K562 (cell line): ENCODE data around the gene CCNK. TPM values are rescaled to one million over a fixed set of nuclear protein-coding genes. Genes with fewer than 3 reads are reported as not detected.

Source experiments
- ATAC-seq: fragments of 200-7000 bp; cut with Tn5 transposase; 3 replicates; pipeline ENCODE4 v1.9.1; 2020; ENCODE audit warnings: moderate library complexity
- BruUV-seq: library from RNA; stranded (reverse); fragments of 400-500 nt; replicated peaks from 2 replicates; lab custom pipeline; 2021; lab: Mats Ljungman, UMichigan
- CTCF ChIA-PET: fragments of 300-600 bp; formaldehyde crosslinking; extraction: SDS; loops from one replicate; lab custom pipeline; 2021; ENCODE audit warnings: low intra/inter-chr PET ratio; lab: Yijun Ruan, JAX
- POLR2A ChIA-PET: fragments of 300-600, 350-650 bp; sonication (Branson Sonifier 250); formaldehyde crosslinking; extraction: SDS; loops from one replicate; lab custom pipeline; 2021; ENCODE audit warnings: antibody characterized with exemption, inconsistent platforms; lab: Yijun Ruan, JAX
- DNase-seq, 4 experiments: peaks; one replicate each; pipeline versions ENCODE4 v3.0.0 to v3.0.0-alpha.2; 2011 to 2018; ENCODE audit warnings: low spot score in 3 of 4, mixed read lengths in 3 of 4; ENCODE audit errors: extremely low read depth in 1 of 4
- FAIRE-seq: peaks from 2 replicates; lab custom pipeline; 2011; peaks lifted over from hg19 to GRCh38; lab: Jason Lieb, UNC
- H2AFZ ChIP-seq: 2 replicates; pipeline ENCODE4 v1.6.0; 2011; ENCODE audit warnings: low read depth, low read length, control low read depth, inconsistent platforms
- H3K27ac ChIP-seq: fragments of 200-600 bp; 3 replicates; pipeline ENCODE4 v1.8.0; 2011; ENCODE audit warnings: low read depth, mild to moderate bottlenecking, control low read depth, inconsistent platforms, low read length, moderate library complexity, mixed read lengths; ENCODE audit errors: extremely low read depth
- H3K27me3 ChIP-seq, 2 experiments: fragments of 300-600 bp in 1 of 2; 2 replicates in 1 of 2; 3 replicates in 1 of 2; pipeline versions ENCODE4 v1.6.0 to v1.8.0; 2011; ENCODE audit warnings: inconsistent platforms in 2 of 2, low read length in 2 of 2, mild to moderate bottlenecking in 1 of 2, mixed read lengths in 1 of 2, moderate library complexity in 1 of 2; ENCODE audit not compliant: control insufficient read depth in 2 of 2, insufficient read depth in 2 of 2
- H3K36me3 ChIP-seq: fragments of 300-600 bp; 3 replicates; pipeline ENCODE4 v1.8.0; 2011; ENCODE audit warnings: mild to moderate bottlenecking, low read length, inconsistent platforms; ENCODE audit not compliant: control insufficient read depth, insufficient read depth
- H3K4me1 ChIP-seq, 2 experiments: fragments of 200-600 bp in 1 of 2; replicated peaks in 1 of 2; 2 replicates in 1 of 2; 3 replicates in 1 of 2; pipeline versions ENCODE4 v1.5.1 to v1.8.0; 2011; ENCODE audit warnings: inconsistent platforms in 2 of 2, low read length in 2 of 2, mild to moderate bottlenecking in 1 of 2, mixed read lengths in 1 of 2, moderate library complexity in 1 of 2; ENCODE audit not compliant: control insufficient read depth in 2 of 2, insufficient read depth in 2 of 2
- H3K4me2 ChIP-seq: 2 replicates; pipeline ENCODE4 v1.6.1; 2011; ENCODE audit warnings: low read length, control low read depth, inconsistent platforms, mixed read lengths; ENCODE audit not compliant: insufficient read depth
- H3K4me3 ChIP-seq: fragments of 200-600 bp; sonication (generic), shearing (Covaris generic); 2 replicates; pipeline ENCODE4 v1.5.1; 2016; ENCODE audit warnings: control low read depth, inconsistent platforms
- H3K79me2 ChIP-seq: fragments of 200-600 bp; 3 replicates; pipeline ENCODE4 v1.8.0; 2011; ENCODE audit warnings: low read length, inconsistent platforms; ENCODE audit not compliant: control insufficient read depth, insufficient read depth
- H3K9ac ChIP-seq, 2 experiments: 2 replicates each; pipeline versions ENCODE4 v1.6.0 to v1.6.1; 2011; ENCODE audit warnings: low read depth in 2 of 2, low read length in 2 of 2, control low read depth in 1 of 2, inconsistent platforms in 1 of 2, mild to moderate bottlenecking in 1 of 2, mixed read lengths in 1 of 2; ENCODE audit not compliant: insufficient read depth in 1 of 2
- H3K9me1 ChIP-seq: one replicate; pipeline ENCODE4 v1.6.0; 2011; ENCODE audit warnings: inconsistent platforms, mild to moderate bottlenecking, low read length, moderate library complexity; ENCODE audit not compliant: control insufficient read depth, insufficient read depth
- H3K9me3 ChIP-seq: replicated peaks from 2 replicates; pipeline ENCODE4 v1.5.1; 2011; ENCODE audit warnings: low read depth, low read length, inconsistent platforms; ENCODE audit not compliant: control insufficient read depth, insufficient read depth
- H4K20me1 ChIP-seq: replicated peaks from 2 replicates; pipeline ENCODE4 v1.6.1; 2011; ENCODE audit warnings: low read length, inconsistent platforms, mixed read lengths; ENCODE audit not compliant: control insufficient read depth, insufficient read depth
- BCOR ChIP-seq: fragments of 450-650 bp; IDR thresholded peaks from 2 replicates; pipeline ENCODE4 v1.6.1; 2016
- CREBBP ChIP-seq: IDR thresholded peaks from one replicate; pipeline ENCODE4 v1.6.1; 2012; ENCODE audit warnings: low read depth, mild to moderate bottlenecking, control low read depth, inconsistent platforms, low read length
- FOXO4 ChIP-seq: fragments of 450-650 bp; formaldehyde crosslinking; IDR thresholded peaks from 2 replicates; pipeline ENCODE4 v1.4.0; 2020; ENCODE audit warnings: mild to moderate bottlenecking, moderate library complexity
- NR2C2 ChIP-seq, 2 experiments: fragments of 200-800 bp in 1 of 2; sonication (Bioruptor generic) in 1 of 2; sonication (generic) in 1 of 2; formaldehyde crosslinking in 1 of 2; IDR thresholded peaks; 2 replicates each; pipeline versions ENCODE4 v1.6.1 to v1.8.0; 2016 to 2022; ENCODE audit warnings: mild to moderate bottlenecking in 1 of 2, missing compliant biosample characterization in 1 of 2, missing genetic modification characterization in 1 of 2, missing genetic modification reagents in 1 of 2
- SNAPC5 ChIP-seq: fragments of 250-450 bp; sonication (Bioruptor Pico); IDR thresholded peaks from 2 replicates; pipeline ENCODE4 v1.8.0; 2021; ENCODE audit warnings: moderate library complexity, mild to moderate bottlenecking, inconsistent platforms
- SP1 ChIP-seq: sonication (generic); formaldehyde crosslinking; IDR thresholded peaks from 2 replicates; pipeline ENCODE4 v1.8.1; 2022; ENCODE audit warnings: mild to moderate bottlenecking, missing genetic modification reagents
- SRSF9 ChIP-seq: fragments of 200-400 bp; formaldehyde crosslinking; IDR thresholded peaks from 2 replicates; pipeline ENCODE4 v1.6.1; 2017; ENCODE audit warnings: low read depth, low read length, borderline replicate concordance
- TFE3 ChIP-seq: fragments of 450-650 bp; formaldehyde crosslinking; IDR thresholded peaks from 2 replicates; pipeline ENCODE4 v1.4.0; 2020; ENCODE audit warnings: mild to moderate bottlenecking, mixed read lengths
- THAP12 ChIP-seq: fragments of 250-450 bp; sonication (Bioruptor Pico); IDR thresholded peaks from 2 replicates; pipeline ENCODE4 v1.9.0; 2021; ENCODE audit warnings: mild to moderate bottlenecking, inconsistent platforms
- XRCC3 ChIP-seq: fragments of 450-650 bp; IDR thresholded peaks from 2 replicates; pipeline ENCODE4 v1.6.1; 2017; ENCODE audit warnings: mild to moderate bottlenecking, moderate library complexity
- ZBTB11 ChIP-seq, 3 experiments: fragments of 200-800 bp in 1 of 3; fragments of 250-450 bp in 1 of 3; fragments of 450-650 bp in 1 of 3; sonication (Bioruptor Pico) in 1 of 3; sonication (Bioruptor generic) in 1 of 3; formaldehyde crosslinking in 1 of 3; IDR thresholded peaks; 2 replicates each; pipeline versions ENCODE4 v1.6.1 to v1.8.0; 2016 to 2022; ENCODE audit warnings: mild to moderate bottlenecking in 2 of 3, missing genetic modification characterization in 2 of 3, missing compliant biosample characterization in 1 of 3, moderate library complexity in 1 of 3
- ZKSCAN3 ChIP-seq: fragments of 250-450 bp; sonication (Bioruptor Pico); IDR thresholded peaks from 2 replicates; pipeline ENCODE4 v1.4.0; 2020
- ZNF324 ChIP-seq: fragments of 250-450 bp; sonication (Bioruptor Pico); IDR thresholded peaks from 2 replicates; pipeline ENCODE4 v1.4.0; 2020; ENCODE audit warnings: mild to moderate bottlenecking
- WGBS: fragments of 100-300 bp; shearing (Covaris generic); methylation state at CpG from one replicate; pipeline ENCODE4 v1.1.6; 2016; ENCODE audit warnings: low coverage, mixed read lengths; ENCODE audit not compliant: insufficient coverage; ENCODE audit errors: missing lambda C conversion rate; 5-methylcytosine and 5-hydroxymethylcytosine counted together
- in situ Hi-C: fragments of 300-500 bp; cut with MboI; formaldehyde crosslinking; loops from 4 replicates; pipeline ENCODE4 v1.15.0; 2018; ENCODE audit warnings: inconsistent platforms, mixed read lengths
- intact Hi-C: fragments of 100-400 bp; cut with micrococcal nuclease; formaldehyde crosslinking; loops from 2 replicates; pipeline ENCODE4 v1.14.2; 2022
- polyA plus RNA-seq, 8 experiments: library from polyadenylated mRNA; depleted of rRNA in 4 of 8; stranded (reverse) in 5 of 8; unstranded in 3 of 8; fragments of >200 nt; fragmentation: Nextera tagmentation in 2 of 8; fragmentation: Illumina TruSeq in 1 of 8; extraction: Ambion mirVana in 2 of 8; extraction: Trizol in 1 of 8; gene quantifications; 2 replicates each; pipeline versions ENCODE4 v1.2.1 to v1.2.3, GENCODE V29; 2011 to 2014; ENCODE audit warnings: inconsistent platforms in 1 of 8, missing spikeins in 1 of 8
- total RNA-seq, 7 experiments: library from RNA; depleted of rRNA in 6 of 7; stranded (reverse); fragments of >200 nt in 6 of 7; fragmentation: Illumina TruSeq in 2 of 7; extraction: Trizol in 2 of 7; gene quantifications; 2 replicates each; pipeline versions ENCODE4 v1.2.1 to v1.2.3, GENCODE V29; 2011 to 2021; ENCODE audit warnings: low replicate concordance in 1 of 7

The CCNK gene
- total and polyA plus RNA-seq, 9 of the 15 experiments (the other 6 are each of a cell fraction or from before 2014, with no cell fraction given): 5.8 to 84.2 (median 16.4) TPM

GRCh38 chr14:99465288-99465687 is 15.9 kb upstream of the CCNK start:
- peaks cover 39% of the 10 kb centered on the region; the same call in 2 of the 3 replicates for H3K36me3 ChIP-seq
- intact Hi-C loops: no loop called here
- DNase-seq: no peak
- CTCF ChIA-PET: no interaction called here
- peaks cover 0 to 14% of the 10 kb centered on the region in 2 experiments; a peak in 3 of 5 replicates for H3K4me1 ChIP-seq
- no peak for ATAC-seq
- in situ Hi-C loops: no loop called here
- 90% methylated on average over 6 of the region's 9 CpGs for WGBS
- no TSS peak for BruUV-seq
- POLR2A ChIA-PET: no interaction called here
- no peak overlapping the region for H3K27ac ChIP-seq
- no peaks in the 10 kb centered on the region for H3K27me3 ChIP-seq
- no peak for FAIRE-seq
- no peaks in the 10 kb centered on the region for H3K9me1 ChIP-seq
- peaks cover 17% of the 10 kb centered on the region for H4K20me1 ChIP-seq
- no peak overlapping the region for H3K4me2 ChIP-seq
- no peaks in the 10 kb centered on the region for H3K9me3 ChIP-seq
- peaks cover 31% of the 10 kb centered on the region for H3K79me2 ChIP-seq
- no peak overlapping the region for H3K9ac ChIP-seq
- H2AFZ ChIP-seq: no peak overlapping the region
- no peak overlapping the region for H3K4me3 ChIP-seq
- TF ChIP-seq FOXO4 (CRISPR knock-in tag) (no peak), BCOR (no peak), NR2C2 (CRISPR knock-in tag; IDR thresholded peaks at IDR 0.05) (no peak), NR2C2 (tag; IDR thresholded peaks at IDR 0.05) (no peak), SNAPC5 (no peak), CREBBP (no peak), TFE3 (CRISPR knock-in tag) (no peak), ZKSCAN3 (no peak), THAP12 (CRISPR knock-in tag) (no peak), SRSF9 (no peak), ZNF324 (CRISPR knock-in tag) (no peak), ZBTB11 (CRISPR knock-in tag; IDR thresholded peaks at IDR 0.05) (no peak), SP1 (CRISPR knock-in tag) (no peak), XRCC3 (no peak)
